GM12892 (cell line): ENCODE results near the gene CD99L2.

ENCODE experiments used
- POLR2AphosphoS5 ChIP-seq: IDR thresholded peaks from 2 replicates; pipeline ENCODE4 v1.6.1; 2011; ENCODE audit warnings: low read depth, low read length, control low read depth
- TAF1 ChIP-seq: IDR thresholded peaks from 2 replicates; pipeline ENCODE4 v1.6.1; 2011; ENCODE audit warnings: low read depth, mild to moderate bottlenecking, control low read depth, low read length, borderline replicate concordance

DNA sequence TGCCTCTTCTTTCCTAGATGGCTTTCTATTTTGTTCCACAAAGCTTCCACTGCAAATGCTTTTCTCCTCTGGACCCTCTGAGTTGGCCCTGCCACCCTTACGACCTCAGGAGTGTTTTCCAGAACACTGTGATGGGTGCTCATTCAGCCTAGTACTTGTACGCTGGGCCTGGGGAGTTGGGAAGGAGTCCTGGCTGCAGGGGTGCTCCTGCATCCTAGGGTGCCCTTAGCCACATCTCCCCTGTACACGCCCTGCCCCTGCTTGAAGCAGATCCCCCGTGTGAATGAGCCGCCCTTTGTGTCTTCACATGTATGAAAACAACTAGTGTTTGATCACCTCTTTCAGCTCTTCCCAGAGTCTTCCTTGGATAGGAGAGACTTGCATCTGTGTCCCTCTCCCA, 141.1 kb downstream of the CD99L2 start:
- TF ChIP-seq POLR2AphosphoS5 (no peak), TAF1 (no peak)
